H1 (cell line): ENCODE data around the gene WIPI1. TPM values are rescaled to one million over a fixed set of nuclear protein-coding genes. Genes with fewer than 3 reads are reported as not detected.

Experiments used
- CTCF ChIA-PET: fragments of 300-600 bp; sonication (Branson Sonifier 250); formaldehyde crosslinking; loops from one replicate; lab custom pipeline; 2021; ENCODE audit not compliant: partially characterized antibody; lab: Charles Lee
- POLR2A ChIA-PET: fragments of 300-600 bp; sonication (Branson Sonifier 250); formaldehyde crosslinking; loops from one replicate; lab custom pipeline; 2021; ENCODE audit warnings: inconsistent platforms; ENCODE audit not compliant: partially characterized antibody; lab: Charles Lee
- DNase-seq, 2 experiments: peaks; one replicate each; pipeline versions ENCODE4 v3.0.0 to v3.0.0-alpha.2; 2010 to 2022; ENCODE audit warnings: low spot score in 2 of 2, low read depth in 1 of 2, mixed read lengths in 1 of 2
- FAIRE-seq: peaks from 2 replicates; lab custom pipeline; 2011; peaks lifted over from hg19 to GRCh38; lab: Jason Lieb, UNC
- H2AFZ ChIP-seq: 2 replicates; pipeline ENCODE4 v1.8.1; 2012; ENCODE audit warnings: low read length, inconsistent platforms
- H2AK5ac ChIP-seq: 2 replicates; pipeline ENCODE4 v1.6.1; 2013; ENCODE audit warnings: low read depth, low read length
- H2BK120ac ChIP-seq: replicated peaks from 2 replicates; pipeline ENCODE3; 2013; ENCODE audit warnings: low read depth, low read length, inconsistent platforms
- H2BK12ac ChIP-seq: 2 replicates; pipeline ENCODE4 v1.6.1; 2013; ENCODE audit warnings: low read depth, low read length
- H2BK15ac ChIP-seq: 2 replicates; pipeline ENCODE4 v1.6.1; 2013; ENCODE audit warnings: low read length
- H2BK20ac ChIP-seq: 2 replicates; pipeline ENCODE4 v1.6.1; 2013; ENCODE audit warnings: low read length
- H2BK5ac ChIP-seq: 2 replicates; pipeline ENCODE4 v1.6.1; 2013; ENCODE audit warnings: low read depth, low read length
- H3K14ac ChIP-seq: 2 replicates; pipeline ENCODE4 v1.6.1; 2013; ENCODE audit warnings: inconsistent platforms; ENCODE audit not compliant: insufficient read length
- H3K18ac ChIP-seq: 2 replicates; pipeline ENCODE4 v1.6.1; 2013; ENCODE audit warnings: low read length; ENCODE audit errors: extremely low read depth
- H3K23ac ChIP-seq: 2 replicates; pipeline ENCODE4 v1.6.1; 2013; ENCODE audit warnings: inconsistent platforms; ENCODE audit not compliant: insufficient read length
- H3K23me2 ChIP-seq: 2 replicates; pipeline ENCODE4 v1.6.1; 2013; ENCODE audit warnings: low read depth, low read length
- H3K27ac ChIP-seq: 2 replicates; pipeline ENCODE4 v1.6.1; 2011; ENCODE audit warnings: low read depth, low read length, inconsistent platforms
- H3K27me3 ChIP-seq, 4 experiments: replicated peaks in 1 of 4; 1 replicate in 1 of 4; 2 replicates in 3 of 4; pipeline versions ENCODE4 v1.6.1 to v1.8.1; 2011 to 2013; ENCODE audit warnings: low read length in 3 of 4, mild to moderate bottlenecking in 3 of 4, inconsistent platforms in 2 of 4, mixed read lengths in 2 of 4, moderate library complexity in 1 of 4; ENCODE audit not compliant: control insufficient read depth in 3 of 4, insufficient read depth in 3 of 4; ENCODE audit errors: extremely low read depth in 1 of 4
- H3K36me3 ChIP-seq, 4 experiments: 2 replicates each; pipeline versions ENCODE4 v1.6.1 to v1.8.1; 2011 to 2013; ENCODE audit warnings: mild to moderate bottlenecking in 4 of 4, low read length in 3 of 4, moderate library complexity in 2 of 4, control low read depth in 1 of 4, inconsistent platforms in 1 of 4; ENCODE audit not compliant: insufficient read depth in 4 of 4, control insufficient read depth in 2 of 4
- H3K4ac ChIP-seq: replicated peaks from 2 replicates; pipeline ENCODE3; 2013; ENCODE audit warnings: low read length, low read depth, mixed read lengths, inconsistent platforms; ENCODE audit not compliant: insufficient read length
- H3K4me1 ChIP-seq, 4 experiments: replicated peaks in 1 of 4; 1 replicate in 1 of 4; 2 replicates in 3 of 4; pipeline versions ENCODE4 v1.6.1 to v1.8.1; 2011 to 2013; ENCODE audit warnings: low read length in 3 of 4, inconsistent platforms in 2 of 4, mixed read lengths in 1 of 4; ENCODE audit not compliant: insufficient read depth in 4 of 4, control insufficient read depth in 3 of 4
- H3K4me2 ChIP-seq, 2 experiments: 2 replicates each; pipeline versions ENCODE4 v1.6.1 to v1.8.1; 2011 to 2013; ENCODE audit warnings: low read depth in 2 of 2, low read length in 2 of 2, control low read depth in 1 of 2, inconsistent platforms in 1 of 2, mild to moderate bottlenecking in 1 of 2; ENCODE audit not compliant: insufficient read depth in 1 of 2
- H3K4me3 ChIP-seq, 4 experiments: fragments of 200-600, 300-600 bp in 1 of 4; sonication (generic), shearing (Covaris generic), sonication (Bioruptor Twin) in 1 of 4; 2 replicates each; pipeline versions ENCODE4 v1.5.1 to v1.8.1; 2011 to 2016; ENCODE audit warnings: low read length in 4 of 4, low read depth in 3 of 4, control low read depth in 2 of 4, inconsistent platforms in 2 of 4, mild to moderate bottlenecking in 2 of 4, mixed read lengths in 1 of 4, moderate library complexity in 1 of 4; ENCODE audit not compliant: insufficient read depth in 2 of 4; ENCODE audit errors: extremely low read depth in 1 of 4
- H3K56ac ChIP-seq: replicated peaks from 2 replicates; pipeline ENCODE3; 2013; ENCODE audit warnings: low read depth, mild to moderate bottlenecking, mixed read lengths, low read length, inconsistent platforms; ENCODE audit not compliant: insufficient read length
- H3K79me1 ChIP-seq: 2 replicates; pipeline ENCODE4 v1.6.1; 2013; ENCODE audit warnings: low read depth, low read length, control low read depth
- H3K79me2 ChIP-seq, 2 experiments: 2 replicates each; pipeline versions ENCODE4 v1.6.1 to v1.8.1; 2012 to 2013; ENCODE audit warnings: low read length in 2 of 2, mild to moderate bottlenecking in 2 of 2, inconsistent platforms in 1 of 2; ENCODE audit not compliant: insufficient read depth in 2 of 2, control insufficient read depth in 1 of 2
- H3K9ac ChIP-seq, 4 experiments: replicated peaks in 1 of 4; 1 replicate in 1 of 4; 2 replicates in 3 of 4; pipeline versions ENCODE4 v1.6.1 to v1.8.1; 2011 to 2013; ENCODE audit warnings: low read depth in 3 of 4, low read length in 3 of 4, control low read depth in 2 of 4, mild to moderate bottlenecking in 2 of 4, moderate library complexity in 2 of 4, inconsistent platforms in 1 of 4; ENCODE audit errors: extremely low read depth in 1 of 4
- H3K9me3 ChIP-seq, 2 experiments: 2 replicates each; pipeline versions ENCODE4 v1.6.1 to v1.8.1; 2012 to 2013; ENCODE audit warnings: mild to moderate bottlenecking in 2 of 2, moderate library complexity in 2 of 2, control low read depth in 1 of 2, inconsistent platforms in 1 of 2, low read depth in 1 of 2, low read length in 1 of 2, mixed read lengths in 1 of 2; ENCODE audit not compliant: insufficient read depth in 2 of 2
- H4K20me1 ChIP-seq, 2 experiments: replicated peaks in 1 of 2; 2 replicates each; pipeline versions ENCODE3 to v1.8.1; 2011 to 2013; ENCODE audit warnings: inconsistent platforms in 2 of 2, low read length in 2 of 2, mild to moderate bottlenecking in 1 of 2; ENCODE audit not compliant: insufficient read depth in 2 of 2, control insufficient read depth in 1 of 2
- H4K5ac ChIP-seq: 2 replicates; pipeline ENCODE4 v1.6.1; 2013; ENCODE audit warnings: low read length, low read depth, mixed read lengths, inconsistent platforms; ENCODE audit not compliant: insufficient read length
- H4K8ac ChIP-seq: 2 replicates; pipeline ENCODE4 v1.8.0; 2013; ENCODE audit warnings: mild to moderate bottlenecking, moderate library complexity, low read length, inconsistent platforms; ENCODE audit not compliant: insufficient read depth; ENCODE audit errors: extremely low read depth
- H4K91ac ChIP-seq: replicated peaks from 2 replicates; pipeline ENCODE3; 2013; ENCODE audit warnings: low read length, mixed read lengths, inconsistent platforms; ENCODE audit not compliant: insufficient read length
- CREB1 ChIP-seq: IDR thresholded peaks from 2 replicates; pipeline ENCODE4 v1.6.1; 2012; ENCODE audit warnings: inconsistent platforms
- WGBS, 2 experiments: shearing (Covaris generic) in 1 of 2; methylation state at CpG; one replicate each; pipeline versions ENCODE4 v1.1.6 to v1.1.7; 2013 to 2015; ENCODE audit warnings: low lambda C conversion rate in 2 of 2, mixed read lengths in 2 of 2, inconsistent platforms in 1 of 2, low coverage in 1 of 2, missing lambda C conversion rate in 1 of 2; ENCODE audit not compliant: insufficient replicate concordance in 2 of 2, insufficient coverage in 1 of 2, insufficient read length in 1 of 2; ENCODE audit errors: extremely low coverage in 1 of 2, missing lambda C conversion rate in 1 of 2; 5-methylcytosine and 5-hydroxymethylcytosine counted together
- polyA plus RNA-seq, 7 experiments: library from polyadenylated mRNA; depleted of rRNA in 3 of 7; stranded (reverse) in 5 of 7; unstranded in 2 of 7; fragments of >200 nt in 5 of 7; fragments of 200-250 nt in 2 of 7; gene quantifications; 1 replicate in 5 of 7; 2 replicates in 1 of 7; 4 replicates in 1 of 7; pipeline versions ENCODE4 v1.2.1 to v1.2.3, GENCODE V29; 2011 to 2013; ENCODE audit warnings: missing spikeins in 2 of 7, mixed read lengths in 2 of 7
- total RNA-seq: library from RNA; stranded (reverse); fragmentation: NEBNext Ultra II Directional; extraction: Animal tissue kit (Norgen Biotek cat#: 25700); gene quantifications from 2 replicates; pipeline ENCODE4 v1.2.1, GENCODE V29; 2021

The WIPI1 gene
- total and polyA plus RNA-seq, 2 of the 8 experiments (the other 6 are each of a cell fraction or from before 2014, with no cell fraction given): 16.6 to 17.4 TPM

GRCh38 chr17:68403122-68403521 is 54.2 kb downstream of the WIPI1 start:
- Histone ChIP-seq H3K9ac (no peak overlapping the region), H3K56ac (no peak overlapping the region), H4K8ac (no peak overlapping the region), H3K14ac (no peak overlapping the region), H3K79me2 (no peaks in the 10 kb centered on the region), H3K23ac (no peak overlapping the region), H2AFZ (no peak overlapping the region), H3K27ac (no peak overlapping the region), H2BK5ac (no peak overlapping the region), H3K4me2 (no peak overlapping the region), H2BK12ac (no peak overlapping the region), H3K18ac (no peak overlapping the region), H2BK15ac (no peak overlapping the region), H4K5ac (no peak overlapping the region), H2BK120ac (no peak overlapping the region), H3K9me3 (no peaks in the 10 kb centered on the region), H3K4me3 (no peak overlapping the region), H2AK5ac (no peak overlapping the region), H3K27me3 (no peaks in the 10 kb centered on the region), H3K4me1 (peaks cover 0 to 2% (median 0%) of the 10 kb centered on the region in 4 experiments; a peak in 1 of 7 replicates), H2BK20ac (no peak overlapping the region), H3K4ac (no peak overlapping the region), H4K91ac (no peak overlapping the region), H3K79me1 (no peaks in the 10 kb centered on the region), H4K20me1 (no peaks in the 10 kb centered on the region), H3K36me3 (no peaks in the 10 kb centered on the region), H3K23me2 (no peaks in the 10 kb centered on the region)
- no peak for TF ChIP-seq CREB1
- FAIRE-seq (no peak), DNase-seq (no peak)
- CTCF ChIA-PET: interaction anchor here (1.2 kb wide), 1 partner anchor 22 kb away, joined by 3 read pairs; no protein-coding TSS in a partner anchor
- POLR2A ChIA-PET: no interaction called here
- WGBS, 2 experiments: 93% methylated on average over 1 of the region's 1 CpG; no CpG with 5 or more reads in 1 of the 2 experiments
